Gastroesophageal sphincter (tissue), 4 donors: ENCODE results near the gene TP53BP2. TPM values are rescaled to one million over a fixed set of nuclear protein-coding genes. Genes with fewer than 3 reads are reported as not detected.

Experiments used
- ATAC-seq: fragments of 150-250 bp; one replicate; pipeline ENCODE4 v1.9.1; 2016; ENCODE audit warnings: mild to moderate bottlenecking, moderate library complexity
- H3K27ac ChIP-seq, 4 donors: fragments of 200-600 bp; sonication (generic) in 3 of 4; 1 replicate in 3 of 4; 2 replicates in 1 of 4; pipeline ENCODE4 v1.5.1; 2016 to 2019
- H3K27me3 ChIP-seq: fragments of 200-600 bp; sonication (generic); one replicate; pipeline ENCODE4 v1.5.1; 2019
- H3K36me3 ChIP-seq, 2 donors: fragments of 200-600 bp; sonication (generic); one replicate each; pipeline ENCODE4 v1.5.1; 2019; ENCODE audit warnings: control low read depth in 1 of 2
- H3K4me1 ChIP-seq, 3 donors: fragments of 200-600 bp; sonication (generic); 1 replicate in 2 of 3; 2 replicates in 1 of 3; pipeline ENCODE4 v1.5.1; 2016 to 2019; ENCODE audit warnings: control low read depth in 2 of 3
- H3K4me3 ChIP-seq, 2 donors: fragments of 200-600 bp; sonication (generic); one replicate each; pipeline ENCODE4 v1.5.1; 2019; ENCODE audit warnings: mild to moderate bottlenecking in 1 of 2, moderate library complexity in 1 of 2
- H3K9me3 ChIP-seq, 3 donors: fragments of 200-600 bp; sonication (generic); one replicate each; pipeline ENCODE4 v1.5.1; 2017 to 2019; ENCODE audit warnings: control low read depth in 2 of 3
- EP300 ChIP-seq: sonication (generic); formaldehyde crosslinking; IDR thresholded peaks from one replicate; pipeline ENCODE4 v1.6.1; 2017; ENCODE audit warnings: antibody characterized with exemption, mild to moderate bottlenecking
- POLR2A ChIP-seq, 2 donors: fragments of 450-650 bp; IDR thresholded peaks; one replicate each; pipeline ENCODE4 v1.6.1; 2017; ENCODE audit warnings: antibody characterized with exemption in 2 of 2, mild to moderate bottlenecking in 2 of 2, moderate library complexity in 1 of 2
- POLR2AphosphoS5 ChIP-seq: sonication (generic); formaldehyde crosslinking; IDR thresholded peaks from one replicate; pipeline ENCODE4 v1.6.1; 2017; ENCODE audit warnings: antibody characterized with exemption
- WGBS, 2 donors: methylation state at CpG; one replicate each; pipeline ENCODE4 v1.1.5; 2018; ENCODE audit warnings: low coverage in 1 of 2; 5-methylcytosine and 5-hydroxymethylcytosine counted together
- total RNA-seq, 4 donors: library from RNA; depleted of rRNA; stranded (reverse); fragments of >200 nt; gene quantifications; one replicate each; pipeline ENCODE4 v1.1.0, GENCODE V29; 2016
- TF ChIP-seq, protein P1 (sequence below), 4 experiments: fragments of 200-600 bp in 2 of 4; fragments of 450-650 bp in 2 of 4; sonication (generic) in 1 of 4; IDR thresholded peaks; one replicate each; pipeline ENCODE4 v1.5.1; 2017 to 2019; ENCODE audit warnings: antibody characterized with exemption in 4 of 4, mild to moderate bottlenecking in 2 of 4, moderate library complexity in 2 of 4

Gene TP53BP2
- total RNA-seq, 4 donors from 2014 or later = 30.0 to 85.3 (median 52.3) TPM

DNA sequence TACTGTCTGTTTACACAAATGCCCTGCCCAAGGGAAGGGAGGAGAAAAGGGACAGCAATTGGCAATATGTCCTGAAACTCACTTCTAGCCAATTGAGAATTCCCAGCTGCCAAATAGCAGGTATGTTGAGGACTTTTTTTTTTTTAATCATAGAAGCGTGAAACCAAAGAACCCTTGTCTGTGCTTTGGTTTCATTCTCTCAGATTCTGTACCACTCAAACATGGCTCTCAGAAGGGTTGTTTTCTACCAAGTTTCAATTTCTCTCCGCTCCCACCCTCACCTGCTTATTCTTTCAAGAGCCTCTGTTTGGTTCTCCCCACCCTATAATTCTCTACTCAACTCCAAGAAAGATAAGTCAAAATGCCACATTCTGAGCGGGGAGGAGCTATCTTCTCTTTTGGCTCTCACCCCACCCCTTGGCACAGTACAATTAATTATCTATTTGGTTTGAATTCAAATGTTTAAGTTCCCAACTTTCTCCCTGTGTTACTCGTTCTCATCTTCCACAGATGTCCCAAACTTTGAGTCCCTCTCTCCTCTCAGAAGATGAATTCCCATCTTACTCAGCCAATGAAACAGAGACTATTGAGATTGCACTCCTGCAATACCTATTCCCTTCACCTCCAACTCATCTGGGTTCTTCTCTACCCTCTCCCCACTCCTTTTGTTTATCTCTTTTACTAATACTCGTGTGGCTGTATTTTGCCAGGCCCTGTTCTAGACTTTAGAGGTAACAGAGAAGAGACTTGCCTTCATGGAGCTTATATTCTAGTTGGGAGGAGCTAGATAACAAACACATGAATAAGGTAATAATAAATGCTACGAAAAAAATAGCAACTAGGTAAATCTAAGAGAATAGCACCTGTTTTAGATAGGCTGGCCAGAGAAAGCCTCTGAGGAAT lies 3.9 kb upstream of the TP53BP2 start:
- H3K9me3 ChIP-seq = no peaks in the 10 kb centered on the region
- no peak overlapping the region for H3K27ac ChIP-seq
- 77 to 89% methylated on average over 3 to 6 of the region's 6 CpGs for WGBS, 2 donors
- H3K36me3 ChIP-seq = no peaks in the 10 kb centered on the region
- TF ChIP-seq POLR2A (IDR thresholded peaks at IDR 0.05) (no peak), POLR2AphosphoS5 (no peak), EP300 (no peak)
- TF ChIP-seq, protein P1, sequence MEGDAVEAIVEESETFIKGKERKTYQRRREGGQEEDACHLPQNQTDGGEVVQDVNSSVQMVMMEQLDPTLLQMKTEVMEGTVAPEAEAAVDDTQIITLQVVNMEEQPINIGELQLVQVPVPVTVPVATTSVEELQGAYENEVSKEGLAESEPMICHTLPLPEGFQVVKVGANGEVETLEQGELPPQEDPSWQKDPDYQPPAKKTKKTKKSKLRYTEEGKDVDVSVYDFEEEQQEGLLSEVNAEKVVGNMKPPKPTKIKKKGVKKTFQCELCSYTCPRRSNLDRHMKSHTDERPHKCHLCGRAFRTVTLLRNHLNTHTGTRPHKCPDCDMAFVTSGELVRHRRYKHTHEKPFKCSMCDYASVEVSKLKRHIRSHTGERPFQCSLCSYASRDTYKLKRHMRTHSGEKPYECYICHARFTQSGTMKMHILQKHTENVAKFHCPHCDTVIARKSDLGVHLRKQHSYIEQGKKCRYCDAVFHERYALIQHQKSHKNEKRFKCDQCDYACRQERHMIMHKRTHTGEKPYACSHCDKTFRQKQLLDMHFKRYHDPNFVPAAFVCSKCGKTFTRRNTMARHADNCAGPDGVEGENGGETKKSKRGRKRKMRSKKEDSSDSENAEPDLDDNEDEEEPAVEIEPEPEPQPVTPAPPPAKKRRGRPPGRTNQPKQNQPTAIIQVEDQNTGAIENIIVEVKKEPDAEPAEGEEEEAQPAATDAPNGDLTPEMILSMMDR (IDR thresholded peaks at IDR 0.05) = no peak
- H3K4me1 ChIP-seq = peaks cover 0 to 19% (median 7%) of the 10 kb centered on the region in 3 donors
- no peak overlapping the region for H3K4me3 ChIP-seq
- ATAC-seq = no peak
- no peaks in the 10 kb centered on the region for H3K27me3 ChIP-seq

DNA sequence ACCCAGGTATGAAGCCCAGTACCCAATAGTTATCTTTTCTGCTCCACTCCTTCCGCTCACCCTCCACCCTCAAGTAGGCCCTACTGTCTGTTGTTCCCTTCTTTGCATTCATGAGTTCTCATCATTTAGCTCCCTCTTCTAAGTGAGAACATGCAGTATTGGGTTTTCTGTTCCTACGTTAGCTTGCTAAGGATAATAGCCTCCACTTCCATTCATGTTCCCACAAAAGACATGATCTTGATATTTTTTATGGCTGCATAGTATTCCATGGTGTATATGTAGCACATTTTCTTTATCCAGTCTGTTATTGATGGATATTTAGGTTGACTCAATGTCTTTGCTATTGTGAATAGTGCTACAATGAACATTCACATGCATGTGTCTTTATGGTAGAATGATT lies 2.8 kb upstream of the TP53BP2 start:
- no peak overlapping the region for H3K27ac ChIP-seq
- H3K36me3 ChIP-seq = no peaks in the 10 kb centered on the region
- no peak overlapping the region for H3K4me3 ChIP-seq
- no peak for ATAC-seq
- whole genome bisulfite sequencing, 2 donors = 89 to 100% methylated on average over 2 of the region's 2 CpGs
- no peaks in the 10 kb centered on the region for H3K27me3 ChIP-seq
- TF ChIP-seq POLR2AphosphoS5 = no peak
- no peak for TF ChIP-seq POLR2A (IDR thresholded peaks at IDR 0.05)
- TF ChIP-seq EP300 = no peak
- TF ChIP-seq, protein P1 (IDR thresholded peaks at IDR 0.05) = no peak
- peaks cover 0 to 29% (median 7%) of the 10 kb centered on the region in 3 donors for H3K4me1 ChIP-seq
- no peaks in the 10 kb centered on the region for H3K9me3 ChIP-seq

DNA sequence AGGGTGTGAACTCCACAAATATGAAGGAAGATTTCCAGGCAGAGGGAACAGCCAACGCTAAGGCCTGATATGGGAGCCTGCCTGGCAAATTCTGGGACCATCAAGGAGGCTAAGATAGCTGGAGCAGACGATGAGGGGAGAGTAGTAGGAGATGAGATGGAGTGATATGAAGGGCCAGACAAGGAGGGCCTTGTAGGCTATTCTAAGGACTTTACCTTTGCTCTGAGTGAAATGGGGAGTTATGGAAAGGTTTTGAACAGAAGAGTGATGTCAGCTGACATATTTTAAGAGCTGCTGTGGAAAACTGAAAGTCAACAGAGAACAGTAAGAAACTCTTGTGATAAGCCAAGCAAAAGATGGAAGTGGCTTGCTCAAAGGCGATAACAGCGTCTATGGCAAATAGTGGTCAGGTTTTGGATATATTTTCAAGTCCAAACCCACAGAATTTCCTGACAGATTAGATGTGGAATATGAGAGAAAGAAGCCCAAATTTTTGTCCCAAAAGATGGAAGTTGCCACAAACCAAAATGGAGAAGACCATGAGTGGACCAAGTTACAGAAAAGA lies 2.1 kb upstream of the TP53BP2 start:
- Histone ChIP-seq H3K27ac (peak overlapping the region in 3 of 4 donors; percentile 31 to 98 (median 98)), H3K4me3 (no peak overlapping the region), H3K27me3 (no peaks in the 10 kb centered on the region), H3K9me3 (no peaks in the 10 kb centered on the region), H3K36me3 (no peaks in the 10 kb centered on the region), H3K4me1 (peaks cover 0 to 36% (median 11%) of the 10 kb centered on the region in 3 donors)
- ATAC-seq = no peak
- TF ChIP-seq, protein P1 (IDR thresholded peaks at IDR 0.05) = no peak
- TF ChIP-seq POLR2AphosphoS5 (no peak), POLR2A (IDR thresholded peaks at IDR 0.05) (no peak), EP300 (no peak)
- 95 to 98% methylated on average over 3 to 4 of the region's 4 CpGs for WGBS, 2 donors

DNA sequence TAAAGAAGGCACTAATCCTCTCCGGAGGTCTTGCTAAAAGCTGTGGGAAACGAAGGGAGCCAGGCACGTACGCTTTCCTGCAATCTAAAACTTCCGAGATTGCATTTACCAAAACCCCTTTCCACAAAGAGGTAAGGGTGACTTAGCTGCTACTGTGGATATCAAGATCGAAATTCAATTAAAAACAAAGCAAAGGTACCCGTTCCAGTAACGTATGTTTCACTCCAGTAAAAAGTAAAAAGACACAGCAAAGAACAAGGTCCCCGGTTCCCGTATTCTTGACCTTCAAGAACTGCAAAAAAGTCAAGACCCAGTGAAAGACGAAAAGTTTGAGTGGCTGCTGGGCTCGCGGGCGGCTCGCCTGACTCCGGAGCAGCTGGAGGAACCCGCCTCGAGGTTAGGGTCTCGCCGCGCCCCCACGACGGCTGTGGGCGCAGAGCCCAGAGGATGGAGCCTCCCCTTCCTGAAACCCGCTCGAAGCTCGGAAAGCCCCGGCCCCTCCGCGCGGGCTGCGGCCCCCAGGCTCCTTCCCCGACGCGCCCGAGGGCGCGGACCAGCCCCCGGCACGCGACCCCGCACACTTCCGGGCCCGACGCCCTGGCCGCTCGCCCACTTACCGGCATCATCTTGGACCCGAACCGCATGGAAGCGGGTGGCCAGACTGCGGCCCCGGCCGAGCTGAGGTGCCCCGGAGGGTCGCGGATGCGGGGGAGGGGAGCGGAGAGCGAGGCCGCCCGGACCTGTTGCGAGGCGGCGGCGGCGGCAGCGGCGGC lies 524 bp downstream of the TP53BP2 start:
- peak overlapping the region; percentile 76 to 99 (median 98) for H3K27ac ChIP-seq
- no peaks in the 10 kb centered on the region for H3K36me3 ChIP-seq
- TF ChIP-seq, protein P1 (IDR thresholded peaks at IDR 0.05) = no peak
- TF ChIP-seq POLR2AphosphoS5 = no peak
- no peak for TF ChIP-seq POLR2A (IDR thresholded peaks at IDR 0.05)
- no peak for TF ChIP-seq EP300
- ATAC-seq = peak; percentile 26
- no peaks in the 10 kb centered on the region for H3K9me3 ChIP-seq
- H3K4me3 ChIP-seq = peak overlapping the region; percentile 60 to 93
- H3K4me1 ChIP-seq = peaks cover 0 to 62% (median 23%) of the 10 kb centered on the region in 3 donors
- WGBS, 2 donors = 0% methylated on average over 10 to 13 of the region's 69 CpGs
- H3K27me3 ChIP-seq = no peaks in the 10 kb centered on the region
